HuH-7.5 (cell line): Measurements from ENCODE around the gene MRPS15.

Experiments
- DNase-seq: peaks from one replicate; pipeline ENCODE4 v3.0.0; 2011; ENCODE audit warnings: low spot score

Gene MRPS15

DNA sequence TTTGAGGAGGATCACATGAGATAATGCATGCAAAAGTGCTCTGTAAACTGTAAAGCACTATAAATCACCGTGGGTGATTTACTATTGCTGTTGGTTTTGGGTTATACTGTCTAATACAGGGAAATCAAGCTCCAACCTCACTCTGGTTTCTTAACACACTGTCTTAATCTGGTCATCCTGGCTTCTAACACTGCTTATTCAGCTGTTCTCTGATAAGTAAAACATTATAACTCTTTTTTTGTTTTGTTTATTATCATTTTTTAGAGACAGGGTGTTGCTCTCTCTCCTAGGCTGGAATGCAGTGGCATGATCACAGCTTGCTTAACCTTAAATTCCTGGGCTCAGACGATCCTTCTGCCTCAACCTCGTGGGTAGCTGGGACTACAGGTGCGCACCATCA, 44.6 kb downstream of the MRPS15 start:
- DNase-seq = no peak

DNA sequence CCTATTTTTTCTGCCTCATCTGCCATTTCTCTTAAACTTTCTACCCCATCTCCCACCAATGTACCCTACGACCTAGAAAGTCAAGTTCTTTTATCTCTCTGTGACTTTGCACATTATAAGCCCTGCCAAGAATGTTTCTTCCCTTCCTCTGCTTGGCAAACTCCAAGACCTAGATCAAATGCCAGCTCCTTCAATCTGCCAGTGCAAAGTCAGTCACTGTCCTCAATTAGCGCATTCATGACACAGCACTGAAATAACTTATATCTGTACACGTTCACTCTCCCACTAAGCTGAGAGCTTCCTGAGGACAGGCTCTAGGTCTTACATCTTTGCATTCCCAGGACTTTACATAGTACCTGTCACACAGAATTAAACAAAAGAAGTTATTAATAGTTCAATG, 45.0 kb downstream of the MRPS15 start:
- DNase-seq = no peak

DNA sequence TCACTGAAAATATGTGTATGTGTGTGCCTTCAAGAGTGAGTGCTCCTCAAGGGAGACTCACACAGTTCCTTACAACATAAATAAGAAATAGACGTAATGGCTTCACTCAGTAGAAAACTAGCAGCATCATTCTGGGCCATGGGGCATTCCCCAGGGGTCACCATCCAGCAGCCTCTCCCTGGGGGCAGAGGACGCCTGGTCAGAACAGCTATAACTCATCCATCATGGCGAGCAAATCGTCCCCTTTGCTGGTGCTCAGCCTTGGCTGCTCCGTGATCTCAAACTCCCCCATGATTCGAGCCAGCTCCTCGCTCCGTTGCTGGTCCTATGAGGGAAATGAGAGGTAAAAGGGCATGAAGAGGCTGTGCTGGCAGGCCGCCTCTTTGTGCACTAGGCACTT, 46.3 kb downstream of the MRPS15 start:
- no peak for DNase-seq

DNA sequence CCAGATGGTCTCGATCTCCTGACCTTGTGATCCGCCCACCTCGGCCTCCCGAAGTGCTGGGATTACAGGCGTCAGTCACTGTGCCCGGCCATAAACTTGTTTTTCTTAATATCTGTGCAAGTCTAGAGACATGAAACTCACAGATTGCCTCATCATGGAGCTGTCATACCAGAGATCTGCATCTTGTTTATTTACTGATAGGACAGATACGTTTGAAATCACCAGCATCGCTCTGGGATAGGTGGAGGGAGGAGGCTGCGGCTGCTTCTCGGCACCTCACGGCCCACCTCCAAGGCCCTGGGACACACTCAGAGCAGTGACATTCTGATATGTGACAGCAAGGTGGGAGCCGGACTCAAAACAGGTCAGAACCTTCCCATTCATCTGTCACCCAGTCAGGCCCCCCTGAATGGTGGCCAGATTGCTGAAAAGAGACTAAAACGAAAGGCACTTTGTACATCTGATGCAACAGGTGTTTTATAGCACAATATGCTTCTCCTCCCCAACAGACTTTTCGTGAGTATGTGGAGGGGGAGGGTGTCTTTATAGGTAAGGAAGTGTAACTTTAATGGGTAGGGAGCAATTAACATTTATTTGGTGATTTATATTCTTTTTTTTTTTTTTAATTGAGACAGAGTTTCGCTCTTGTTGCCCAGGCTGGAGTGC, 48.4 kb downstream of the MRPS15 start:
- DNase-seq = no peak

DNA sequence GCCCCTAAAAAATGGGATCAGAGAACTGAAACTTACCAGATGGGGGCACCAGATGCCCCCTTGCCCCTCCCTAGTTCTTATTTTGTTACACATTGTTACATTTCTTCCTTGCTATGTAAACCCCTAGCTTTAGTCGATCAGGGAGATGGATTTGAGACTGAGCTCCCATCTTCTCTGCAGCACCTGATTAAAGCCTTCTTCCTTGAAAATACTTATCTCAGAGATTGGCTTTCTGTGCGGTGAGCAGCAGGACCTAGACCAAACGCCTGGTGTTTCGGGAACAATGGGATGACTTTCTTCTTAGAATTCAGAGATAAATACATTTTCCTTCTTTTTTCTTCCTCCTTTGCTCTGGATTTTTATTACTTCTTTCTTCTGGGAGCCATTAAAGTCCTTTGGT, 49.8 kb downstream of the MRPS15 start:
- no peak for DNase-seq

DNA sequence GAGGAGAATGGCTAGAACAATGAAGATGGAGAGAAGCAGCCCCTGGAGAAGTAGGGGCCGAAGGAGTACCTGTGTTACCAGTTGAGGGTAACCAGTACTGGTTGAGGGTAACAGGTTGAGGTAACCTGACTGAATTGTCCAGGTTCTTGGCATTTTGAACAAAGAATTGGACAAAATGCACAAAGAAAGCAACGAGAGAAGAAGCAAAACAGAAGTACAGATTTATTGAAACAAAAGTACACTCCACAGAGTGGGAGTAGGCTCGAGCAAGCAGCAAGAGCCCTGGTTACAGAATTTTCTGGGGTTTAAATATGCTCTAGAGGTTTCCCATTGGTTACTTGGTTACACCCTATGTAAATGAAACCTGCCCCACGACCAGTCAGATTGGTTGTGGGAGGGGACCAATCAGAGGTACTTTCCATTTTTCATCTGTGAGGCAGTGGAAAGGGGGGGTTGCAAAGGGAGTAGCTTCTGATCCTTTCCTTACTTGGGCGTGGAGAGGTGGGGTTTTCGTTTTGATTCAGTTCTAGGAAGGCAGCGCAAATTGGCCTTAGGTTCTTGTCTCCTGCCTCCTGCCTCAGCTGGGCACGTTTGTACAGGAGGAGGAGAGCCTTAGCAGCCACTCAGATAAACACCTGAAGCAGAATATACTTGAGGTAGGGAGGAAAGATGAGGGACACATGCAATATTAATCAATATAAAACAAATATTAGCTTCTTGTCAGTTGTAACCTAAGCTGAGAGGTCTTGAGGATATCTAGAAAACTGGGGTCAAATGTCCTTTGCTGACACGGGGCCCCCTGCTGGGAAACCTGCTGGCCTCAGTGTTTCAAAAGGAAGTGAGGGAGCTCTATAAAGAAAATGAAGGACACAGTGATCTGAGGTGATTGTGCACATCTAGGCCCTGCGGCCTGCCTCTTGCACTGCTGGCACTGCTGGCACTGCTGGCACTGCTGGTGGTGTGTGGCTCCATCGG, 52.2 kb downstream of the MRPS15 start:
- no peak for DNase-seq

DNA sequence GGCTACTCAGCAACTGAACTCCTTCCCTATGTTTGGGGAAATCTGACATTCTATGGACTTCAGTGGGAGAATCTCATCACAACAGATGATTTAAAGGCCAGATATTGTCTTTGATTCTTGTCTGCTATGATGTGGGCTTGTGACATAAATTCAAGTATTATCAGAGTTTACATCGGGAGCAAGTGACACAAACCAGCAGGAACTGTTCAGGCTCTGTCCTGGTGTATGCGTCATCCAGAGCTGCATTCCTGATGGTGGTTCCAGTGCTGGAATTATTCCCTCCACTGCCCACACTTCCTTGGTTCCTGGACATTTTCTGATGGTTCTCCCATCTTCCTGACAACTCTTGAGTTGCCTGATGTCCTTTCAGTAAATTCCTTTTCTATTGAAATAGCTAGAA, 55.7 kb downstream of the MRPS15 start:
- no peak for DNase-seq

DNA sequence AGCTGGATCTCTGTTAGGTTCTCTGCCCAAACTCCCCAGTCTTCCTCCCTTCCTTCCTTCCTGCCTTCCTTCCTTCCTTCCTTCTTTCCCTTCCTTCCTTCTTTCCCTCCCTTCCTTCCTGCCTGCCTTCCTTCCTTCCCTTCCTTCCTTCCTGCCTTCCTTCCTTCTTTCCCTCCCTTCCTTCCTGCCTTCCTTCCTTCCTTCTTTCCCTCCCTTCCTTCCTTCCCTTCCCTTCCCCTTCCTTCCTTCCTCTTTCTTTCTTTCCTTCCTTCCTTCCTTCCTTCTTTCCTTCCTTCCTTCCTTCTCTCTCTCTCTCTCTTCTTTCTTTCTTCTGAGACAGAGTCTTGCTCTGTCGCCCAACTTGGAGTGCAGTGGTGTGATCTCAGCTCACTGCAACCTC, 57.7 kb downstream of the MRPS15 start:
- DNase-seq = no peak
